NCI-H2107 treated with DMSO at 0.1 percent for 48 hours (cell line): ENCODE results near the gene MIX23.

ENCODE experiments used
- DNase-seq: peaks from one replicate; lab custom pipeline; 2025; ENCODE audit not compliant: unreplicated experiment; lab: John Stamatoyannopoulos, UW

MIX23 gene

GRCh38 chr3:122382888-122383666 is at the start of gene MIX23:
TSS of gene MIX23 (minus strand) at chr3:122383231. CDS start at chr3:122383224, 7 bp downstream.
- peak; percentile 95 for DNase-seq

GRCh38 chr3:122430371-122430770 is 47.3 kb upstream of the MIX23 start:
- DNase-seq: no peak

- DNase-seq: no peak
These were observed 44.9 kb upstream of the MIX23 start for GRCh38 chr3:122427857-122428471.

GRCh38 chr3:122421836-122422235 is 38.8 kb upstream of the MIX23 start:
- no peak for DNase-seq

- no peak for DNase-seq
These were observed 38.1 kb upstream of the MIX23 start for GRCh38 chr3:122421101-122421500.

GRCh38 chr3:122416966-122417365 is 33.9 kb upstream of the MIX23 start:
- no peak for DNase-seq

- DNase-seq: no peak
These were observed 33.0 kb upstream of the MIX23 start, which contains the start of gene WDR5B for GRCh38 chr3:122415762-122416654. TSS of gene WDR5B (minus strand) at chr3:122416062. CDS start at chr3:122415528, 534 bp downstream.

- DNase-seq: no peak
These were observed 32.2 kb upstream of the MIX23 start for GRCh38 chr3:122415104-122415744.

GRCh38 chr3:122414391-122414790 is 31.4 kb upstream of the MIX23 start:
- no peak for DNase-seq

- no peak for DNase-seq
These were observed 27.6 kb upstream of the MIX23 start for GRCh38 chr3:122410639-122411038.

- no peak for DNase-seq
These were observed 27.1 kb upstream of the MIX23 start for GRCh38 chr3:122410111-122410510.

GRCh38 chr3:122409446-122409845 is 26.4 kb upstream of the MIX23 start:
- no peak for DNase-seq

GRCh38 chr3:122407946-122408345 is 24.9 kb upstream of the MIX23 start:
- no peak for DNase-seq

GRCh38 chr3:122406198-122406597 is 23.2 kb upstream of the MIX23 start:
- no peak for DNase-seq

- DNase-seq: no peak
These were observed 22.0 kb upstream of the MIX23 start for GRCh38 chr3:122405015-122405414.

- DNase-seq: no peak
These were observed 20.5 kb upstream of the MIX23 start for GRCh38 chr3:122403489-122403888.

GRCh38 chr3:122398920-122399319 is 15.9 kb upstream of the MIX23 start:
- DNase-seq: no peak

GRCh38 chr3:122397201-122397600 is 14.2 kb upstream of the MIX23 start:
- no peak for DNase-seq

GRCh38 chr3:122396511-122396910 is 13.5 kb upstream of the MIX23 start:
- no peak for DNase-seq

GRCh38 chr3:122395582-122395981 is 12.6 kb upstream of the MIX23 start:
- DNase-seq: no peak

GRCh38 chr3:122394173-122394572 is 11.1 kb upstream of the MIX23 start:
- DNase-seq: no peak
